IgD-negative memory B cell (primary cell): Measurements from ENCODE around the gene MIGA1. TPM values are rescaled to one million over a fixed set of nuclear protein-coding genes. Genes with fewer than 3 reads are reported as not detected.

Source experiments
- polyA plus RNA-seq: library from polyadenylated mRNA; unstranded; fragments of 300-500 nt; fragmentation: Illumina TruSeq; gene quantifications from one replicate; pipeline ENCODE4 v1.2.3, GENCODE V29; 2021

The MIGA1 gene
- polyA plus RNA-seq, 1 donor from 2014 or later = 9.1 TPM

Other genes starting within 250 kb of the MIGA1 start
- 32.6 TPM for gene ZZZ3, start 97.0 kb upstream of the MIGA1 start, polyA plus RNA-seq
- gene USP33, start 19.8 kb upstream of the MIGA1 start, polyA plus RNA-seq = 30.1 TPM
- 3.8 TPM for gene NEXN, start 109.0 kb downstream of the MIGA1 start, polyA plus RNA-seq
- gene FUBP1, start 199.4 kb downstream of the MIGA1 start, polyA plus RNA-seq = 48.2 TPM
- 7.3 TPM for gene DNAJB4, start 225.3 kb downstream of the MIGA1 start, polyA plus RNA-seq